ENCODE data around the gene ZNF319.
"Not testable (repeated sequence)": the region's sequence is repeated elsewhere in the genome, so short reads cannot be mapped to it uniquely, and the experiment has no call there.

Gene ZNF319

GRCh38 chr16:57982385-57982784, 18.1 kb downstream of the ZNF319 start:
- no peak for DNase-seq (ENCODE audit: low spot score)
- no peak for TF ChIP-seq CTCF (IDR thresholded peaks at IDR 0.05)
- Histone ChIP-seq H3K4me3 (no peak overlapping the region), H3K27ac (no peak overlapping the region)

DNA sequence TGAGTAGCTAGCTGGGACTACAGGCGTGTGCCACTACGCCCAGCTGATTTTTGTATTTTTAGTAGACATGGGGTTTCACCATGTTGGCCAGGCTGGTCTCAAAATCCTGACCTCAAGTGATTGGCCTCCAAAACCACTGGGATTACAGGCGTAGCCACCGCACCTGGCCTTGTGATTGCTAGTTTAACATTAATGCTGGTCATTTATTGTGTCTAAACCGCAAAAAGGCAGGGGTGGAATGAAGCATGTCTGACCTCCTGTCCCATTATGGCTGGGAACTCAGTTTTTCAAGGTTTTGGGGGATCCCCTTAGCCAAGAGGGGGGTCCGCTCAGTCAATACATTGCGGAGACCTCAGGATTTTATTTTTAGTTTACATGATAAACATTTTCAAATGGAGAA, 18.8 kb downstream of the ZNF319 start:
- H3K27ac ChIP-seq, result no peak overlapping the region
- no peak overlapping the region for H3K4me3 ChIP-seq
- DNase-seq (ENCODE audit: low spot score), result no peak
- no peak for TF ChIP-seq CTCF (IDR thresholded peaks at IDR 0.05)

GRCh38 chr16:57979006-57979585, 21.4 kb downstream of the ZNF319 start:
- no peak overlapping the region for H3K4me3 ChIP-seq
- no peak for DNase-seq (ENCODE audit: low spot score)
- TF ChIP-seq CTCF (IDR thresholded peaks at IDR 0.05), result no peak
- H3K27ac ChIP-seq, result no peak overlapping the region

DNA sequence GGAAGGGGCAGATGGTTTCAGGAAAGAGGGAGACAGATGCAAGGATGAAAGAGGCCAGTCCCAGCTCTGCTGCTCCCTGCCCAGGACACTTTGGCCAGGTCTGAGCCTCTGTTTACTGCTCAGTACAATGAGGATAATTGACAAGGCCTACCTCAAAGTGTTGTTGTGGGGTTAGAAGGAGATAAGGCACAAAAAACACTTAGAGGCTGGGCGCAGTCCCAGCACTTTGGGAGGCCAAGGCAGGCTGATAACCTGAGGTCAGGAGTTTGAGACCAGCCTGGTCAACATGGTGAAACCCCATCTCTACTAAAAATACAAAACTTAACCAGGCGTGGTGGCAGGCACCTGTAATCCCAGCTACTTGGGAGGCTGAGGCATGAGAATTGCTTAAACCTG, 22.4 kb downstream of the ZNF319 start:
- H3K27ac ChIP-seq; H3K4me3 ChIP-seq; DNase-seq (ENCODE audit: low spot score): not testable (repeated sequence)

DNA sequence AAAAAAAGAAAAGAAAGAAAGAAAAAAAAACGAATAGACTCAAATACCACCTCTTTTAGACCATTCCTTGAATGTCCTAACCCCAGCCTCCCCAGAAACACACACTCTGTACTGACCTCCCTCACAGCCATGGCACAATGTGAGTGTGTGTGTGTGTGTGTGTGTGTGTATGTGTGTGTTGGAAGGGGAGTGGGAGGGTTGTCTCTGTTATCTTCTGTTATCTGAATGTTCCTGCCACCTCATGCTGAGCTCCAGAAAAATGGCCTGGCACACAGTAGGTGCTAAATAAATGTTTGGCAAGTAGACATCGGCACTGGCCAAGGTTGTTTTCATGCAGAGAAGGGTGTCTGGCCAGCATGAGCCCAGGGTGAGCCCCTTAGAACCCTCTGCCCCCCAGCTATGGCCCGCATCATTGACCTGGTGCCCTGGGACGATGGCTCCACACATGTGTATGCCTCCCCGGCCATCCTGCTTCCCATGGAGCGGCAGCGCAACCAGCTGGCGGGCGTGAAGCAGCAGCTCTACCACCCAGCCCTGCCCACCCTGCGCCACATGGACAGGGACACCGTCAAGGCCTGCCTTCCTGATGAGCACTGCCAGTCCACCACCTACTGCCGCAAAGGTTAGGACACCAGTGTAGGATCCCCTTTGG, 22.9 kb downstream of the ZNF319 start:
- Histone ChIP-seq H3K27ac (no peak overlapping the region), H3K4me3 (no peak overlapping the region)
- no peak for DNase-seq (ENCODE audit: low spot score)
- TF ChIP-seq CTCF (IDR thresholded peaks at IDR 0.05), result no peak

DNA sequence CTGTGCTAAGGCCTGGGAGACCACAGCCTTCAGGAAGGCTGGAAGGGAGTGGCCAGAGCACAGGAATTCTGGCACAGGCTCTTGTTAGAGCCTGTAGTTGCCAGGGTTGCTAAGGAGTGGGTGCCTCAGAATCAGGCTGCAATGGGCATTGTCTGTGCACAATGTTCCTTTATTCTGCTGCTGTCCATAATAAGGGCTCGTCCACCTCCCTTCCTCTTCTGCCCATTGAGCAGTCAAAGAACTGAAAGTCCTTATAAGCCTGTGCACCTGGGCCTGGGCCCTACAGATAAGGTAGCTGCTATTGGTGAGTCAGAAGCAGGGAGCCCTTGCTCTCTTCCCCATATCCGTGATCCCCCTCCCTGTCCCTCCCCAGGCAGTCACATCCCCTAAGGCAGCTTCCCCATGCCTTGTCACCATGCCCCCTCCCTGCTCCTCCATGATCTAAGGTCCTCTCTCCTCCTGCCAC, 24.1 kb downstream of the ZNF319 start:
- no peak for DNase-seq (ENCODE audit: low spot score)
- no peak overlapping the region for H3K4me3 ChIP-seq
- H3K27ac ChIP-seq, result no peak overlapping the region
- TF ChIP-seq CTCF (IDR thresholded peaks at IDR 0.05), result no peak

DNA sequence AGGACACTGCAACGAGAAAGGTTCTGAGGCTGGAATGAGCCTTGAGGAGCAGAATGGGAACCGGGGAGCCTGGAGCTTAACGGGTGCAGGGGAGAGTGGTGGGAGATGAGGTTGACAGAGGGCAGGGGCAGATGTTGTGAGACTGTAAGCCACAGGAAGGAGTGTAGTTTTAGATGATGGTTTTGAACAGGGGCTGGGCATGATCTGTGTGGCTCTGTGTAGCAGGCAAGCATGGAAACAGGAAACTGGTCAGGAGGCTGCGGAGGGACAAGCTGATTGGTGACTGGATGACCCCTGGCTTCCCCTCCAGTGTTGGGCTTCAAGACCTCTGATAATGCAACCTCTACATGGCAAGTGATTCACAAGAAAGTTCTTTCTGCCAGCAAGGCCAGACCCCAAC, 28.2 kb downstream of the ZNF319 start:
- no peak for TF ChIP-seq CTCF (IDR thresholded peaks at IDR 0.05)
- Histone ChIP-seq H3K27ac (no peak overlapping the region), H3K4me3 (no peak overlapping the region)
- DNase-seq (ENCODE audit: low spot score), result no peak
